ENCODE results near the gene TRAPPC14.
A peak's percentile ranks its signal among the peaks of the same experiment; 100 is the strongest.
"Not testable (repeated sequence)": the region's sequence is repeated elsewhere in the genome, so short reads cannot be mapped to it uniquely, and the experiment has no call there.

Gene TRAPPC14

DNA sequence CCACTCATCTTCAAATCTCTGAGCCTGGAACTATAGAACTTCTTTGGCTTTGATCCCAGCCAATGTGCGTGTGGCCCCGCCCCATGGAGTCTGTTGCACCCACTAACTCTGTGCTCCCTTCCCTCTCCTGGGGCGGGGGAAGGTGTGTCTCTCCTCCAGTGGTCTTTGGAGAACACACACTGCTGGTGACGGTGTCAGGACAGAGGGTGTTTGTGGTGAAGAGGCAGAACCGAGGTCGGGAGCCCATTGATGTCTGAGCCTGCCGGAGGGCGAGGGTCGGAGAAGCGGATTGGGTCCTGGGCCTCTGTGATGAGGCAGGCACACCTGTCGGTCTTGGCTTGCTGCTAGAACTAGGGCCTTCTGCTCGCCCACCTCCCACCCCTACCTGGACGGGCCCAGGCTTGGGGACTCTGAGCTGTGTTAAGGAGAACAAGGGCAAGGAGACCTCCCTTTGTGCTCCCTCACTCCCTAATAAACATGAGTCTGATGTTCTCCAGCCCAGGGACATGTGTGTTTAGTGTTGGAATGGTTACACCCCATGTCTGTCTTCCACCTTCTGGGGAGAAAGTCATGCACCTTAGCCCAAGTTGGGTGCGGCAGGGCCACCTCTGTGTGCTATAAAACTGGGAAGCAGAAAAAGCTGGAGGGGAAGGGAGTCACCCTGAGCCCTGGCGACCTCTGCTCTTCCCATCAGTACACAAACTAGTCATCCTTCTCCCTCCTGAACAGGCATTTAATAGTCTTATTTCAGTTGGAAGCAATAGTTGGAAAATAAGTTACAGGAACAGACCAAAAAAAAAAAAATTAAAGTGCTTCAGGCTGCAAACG, 4.6 kb downstream of the TRAPPC14 start:
- DNase-seq, result no peak

DNA sequence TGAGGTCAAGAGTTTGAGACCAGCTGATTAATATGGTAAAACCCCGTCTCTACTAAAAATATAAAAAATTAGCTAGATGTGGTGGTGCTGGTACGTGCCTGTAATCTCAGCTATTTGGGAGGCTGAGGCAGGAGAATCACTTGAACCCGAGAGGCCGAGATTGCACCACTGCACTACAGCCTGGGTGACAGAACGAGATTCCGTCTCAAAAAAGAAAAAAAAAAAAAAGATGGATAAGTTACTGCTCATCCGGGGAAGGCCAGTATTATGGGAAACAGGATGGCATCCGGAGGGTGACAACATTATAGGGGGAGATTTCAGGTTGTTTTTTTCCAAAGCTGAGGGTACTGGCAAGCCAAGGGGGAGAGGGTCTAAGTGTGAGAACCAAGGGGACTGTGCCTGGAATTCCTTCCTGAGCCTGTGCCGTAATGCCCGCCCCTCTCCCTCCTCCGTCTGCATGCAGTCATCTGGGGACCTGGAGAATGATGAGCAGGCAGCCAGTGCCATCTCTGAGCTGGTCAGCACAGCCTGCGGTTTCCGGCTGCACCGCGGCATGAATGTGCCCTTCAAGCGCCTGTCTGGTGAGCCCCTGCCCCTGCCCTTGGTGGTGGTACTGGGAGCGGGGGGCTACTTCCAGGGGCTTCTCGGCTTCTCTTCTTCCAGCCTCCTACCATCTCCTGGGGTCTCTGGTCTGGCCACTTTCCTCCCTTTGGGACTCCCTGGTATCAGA, 5.4 kb downstream of the TRAPPC14 start:
- no peak for DNase-seq

DNA sequence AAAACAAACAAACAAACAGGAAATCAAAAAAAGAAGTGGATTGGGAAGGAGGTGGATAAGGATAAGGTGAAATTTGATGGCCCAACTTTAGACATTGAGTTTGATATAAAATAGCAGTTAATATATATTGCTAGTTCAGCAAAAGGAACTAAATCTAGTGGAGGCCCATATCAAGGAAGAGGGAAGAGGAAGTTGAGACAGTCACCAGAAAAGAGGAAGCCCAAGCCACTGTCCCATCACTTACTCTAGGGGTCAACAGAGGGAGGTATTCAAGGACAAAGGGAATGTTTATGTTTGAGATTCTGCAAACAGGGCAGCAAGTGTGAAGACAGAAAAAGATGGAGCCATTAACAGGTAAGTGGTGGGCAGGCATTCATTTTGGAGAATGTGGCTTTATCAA, 6.1 kb downstream of the TRAPPC14 start:
- no peak for DNase-seq

- DNase-seq, result peak; percentile 99
These were observed 9.8 kb downstream of the TRAPPC14 start, which contains the start of gene LAMTOR4 for GRCh38 chr7:100148559-100149328. Gene LAMTOR4 (plus strand): TSS chr7:100148918. CDS start chr7:100148973, 55 bp downstream.

DNA sequence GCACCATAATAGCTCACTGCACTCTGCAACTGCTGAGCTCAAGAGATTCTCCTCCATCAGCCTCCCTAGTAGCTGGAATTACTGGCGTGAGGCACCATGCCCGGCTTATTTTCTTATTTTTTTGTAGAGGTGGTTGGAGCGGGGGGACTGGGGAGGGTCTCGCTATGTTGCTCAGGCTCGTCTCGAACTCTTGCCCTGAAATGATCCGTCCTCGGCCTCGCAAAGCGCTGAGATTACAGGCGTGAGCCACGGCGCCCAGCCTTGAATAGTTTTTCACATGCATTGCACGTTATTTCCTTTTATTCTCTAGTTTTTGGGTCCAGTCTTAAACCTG, 10.3 kb downstream of the TRAPPC14 start:
- DNase-seq, result no peak

GRCh38 chr7:100147278-100147677, 11.2 kb downstream of the TRAPPC14 start:
- no peak for DNase-seq

GRCh38 chr7:100146350-100146749, 12.2 kb downstream of the TRAPPC14 start:
- DNase-seq, result not testable (repeated sequence)

DNA sequence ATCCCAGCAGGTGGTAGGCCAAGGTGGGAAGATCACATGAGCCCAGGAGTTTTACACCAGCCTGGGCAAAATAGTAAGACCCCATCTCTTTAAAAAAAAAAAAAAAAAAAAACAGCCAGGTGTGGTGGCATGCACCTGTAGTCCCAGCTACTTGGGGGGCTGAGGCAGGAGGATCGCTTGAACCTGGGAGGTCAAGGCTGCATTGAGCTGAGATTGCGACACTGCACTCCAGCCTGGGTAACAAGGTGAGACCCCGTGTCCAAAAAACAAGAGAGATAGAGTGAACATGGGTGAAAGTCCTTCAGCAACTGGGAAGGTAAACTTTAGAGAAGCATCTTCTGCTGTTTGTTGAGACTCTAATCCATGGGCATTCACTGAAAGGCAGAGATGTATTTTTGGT, 16.1 kb downstream of the TRAPPC14 start:
- no peak for DNase-seq

GRCh38 chr7:100141555-100141949, 17.0 kb downstream of the TRAPPC14 start:
- DNase-seq, result no peak

DNA sequence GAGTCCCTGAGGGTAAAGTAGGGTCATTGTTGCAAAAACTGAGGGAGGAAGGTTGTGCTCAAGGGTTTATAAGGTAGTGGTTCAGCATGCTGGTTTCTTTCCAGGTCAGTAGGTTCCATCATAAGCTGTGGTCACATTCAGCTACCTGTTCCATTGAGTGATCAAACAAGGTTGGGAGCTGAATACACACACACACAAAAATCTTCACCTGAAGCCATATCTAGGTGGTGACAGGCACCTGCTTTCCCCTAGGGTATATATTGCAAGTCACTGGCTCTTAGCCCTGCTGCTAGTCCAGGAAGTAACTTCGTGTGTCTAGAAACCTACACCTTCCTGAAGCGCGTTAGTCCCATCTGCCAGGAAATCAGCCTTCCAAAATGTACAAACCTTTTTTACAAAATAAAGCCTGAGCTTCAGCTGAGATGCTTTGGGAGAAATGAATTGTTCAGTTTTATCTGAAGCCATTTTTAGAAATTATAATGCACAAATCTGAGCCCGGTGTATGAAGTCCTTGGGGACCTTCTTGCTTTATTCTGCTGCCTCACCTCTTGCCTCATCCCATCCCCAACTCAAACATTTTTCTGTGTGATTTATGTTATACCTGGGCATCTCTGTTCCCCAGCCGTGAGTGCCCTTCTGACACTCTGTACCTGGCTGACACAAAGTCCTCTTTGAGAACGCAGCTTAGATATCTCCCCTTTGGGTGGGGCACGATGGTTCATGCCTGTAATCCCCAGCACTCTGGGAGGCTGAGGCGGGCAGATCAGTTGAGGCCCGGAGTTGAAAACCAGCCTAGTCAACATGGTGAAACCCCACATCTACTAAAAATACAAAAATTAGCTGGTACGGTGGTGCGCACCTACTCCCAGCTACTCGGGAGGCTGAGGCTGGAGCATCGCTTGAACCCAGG, 20.4 kb downstream of the TRAPPC14 start:
- no peak for DNase-seq

GRCh38 chr7:100132697-100133151, 25.8 kb downstream of the TRAPPC14 start:
- DNase-seq, result peak; percentile 73 to 79

GRCh38 chr7:100132126-100132525, 26.4 kb downstream of the TRAPPC14 start:
- DNase-seq, result no peak

DNA sequence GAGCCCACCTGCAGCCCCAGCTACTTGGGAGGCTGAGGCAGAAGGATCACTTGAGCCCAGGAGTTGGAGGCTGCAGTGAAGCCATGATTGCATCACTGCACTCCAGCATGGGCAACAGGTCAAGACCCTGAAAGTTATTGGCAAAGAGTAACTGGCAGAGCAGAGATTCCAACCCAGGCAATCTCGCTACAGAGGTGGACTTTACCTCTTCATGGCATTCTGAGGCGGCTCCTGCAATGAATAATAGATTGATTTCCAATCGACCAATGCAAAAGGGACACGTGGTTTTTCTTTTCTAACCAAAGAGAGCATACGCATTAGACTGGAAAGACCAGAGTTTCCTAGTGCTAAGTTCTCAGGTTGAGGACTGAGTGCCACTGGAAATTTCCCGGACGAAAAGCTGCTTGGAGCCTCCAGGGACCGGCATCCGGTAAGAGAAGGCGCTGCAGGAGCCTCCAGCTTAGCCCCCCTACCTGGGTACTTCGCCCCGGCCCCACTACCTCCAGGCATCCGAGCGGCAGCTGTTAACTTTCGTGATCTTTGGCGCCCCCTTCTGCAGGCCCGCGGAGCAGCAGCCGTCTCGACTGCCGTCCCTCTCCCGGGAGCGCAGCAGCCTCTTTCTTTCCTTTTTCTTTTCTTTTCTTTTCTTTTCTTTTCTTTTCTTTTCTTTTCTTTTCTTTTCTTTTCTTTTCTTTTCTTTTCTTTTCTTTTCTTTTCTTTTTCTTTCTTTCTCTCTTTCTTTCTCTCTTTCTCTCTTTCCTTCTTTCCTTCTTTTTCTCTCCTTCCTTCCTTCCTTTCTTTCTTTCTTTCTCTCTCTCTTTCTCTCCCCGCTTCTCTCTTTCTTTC, 27.7 kb downstream of the TRAPPC14 start:
- peak; percentile 80 to 84 for DNase-seq

DNA sequence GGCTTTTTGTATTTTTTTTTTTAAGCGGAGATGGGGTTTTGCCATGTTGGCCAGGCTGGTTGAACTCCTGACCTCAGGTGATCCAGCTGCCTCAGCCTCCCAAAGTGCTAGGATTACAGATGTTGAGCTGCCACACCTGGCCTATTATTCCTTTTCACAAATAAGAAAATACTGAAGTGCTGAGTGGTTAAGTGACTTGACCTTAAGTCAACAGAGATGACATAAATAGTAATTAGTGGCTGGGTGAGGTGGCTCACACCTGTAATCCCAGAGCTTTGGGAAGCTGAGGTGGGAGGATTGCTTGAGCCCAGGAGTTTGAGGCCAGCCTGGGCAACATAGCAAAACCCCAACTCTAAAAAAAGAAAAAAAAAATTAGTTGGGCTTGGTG, 28.3 kb downstream of the TRAPPC14 start:
- not testable (repeated sequence) for DNase-seq

DNA sequence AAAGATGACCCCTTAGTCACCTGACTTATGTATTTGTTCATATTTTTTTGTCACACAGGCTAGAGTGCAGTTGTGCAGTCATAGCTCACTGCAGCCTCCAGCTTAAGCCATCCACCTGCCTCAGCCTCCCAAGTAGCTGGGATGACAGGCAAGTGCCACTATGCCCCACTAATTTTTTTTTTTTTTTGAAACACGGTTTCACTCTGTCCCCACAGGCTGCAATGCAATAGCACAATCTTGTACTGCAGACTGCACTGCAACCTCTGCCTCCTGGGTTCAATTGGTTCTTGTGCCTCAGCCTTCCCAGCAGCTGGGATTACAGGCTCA, 29.9 kb downstream of the TRAPPC14 start:
- no peak for DNase-seq

DNA sequence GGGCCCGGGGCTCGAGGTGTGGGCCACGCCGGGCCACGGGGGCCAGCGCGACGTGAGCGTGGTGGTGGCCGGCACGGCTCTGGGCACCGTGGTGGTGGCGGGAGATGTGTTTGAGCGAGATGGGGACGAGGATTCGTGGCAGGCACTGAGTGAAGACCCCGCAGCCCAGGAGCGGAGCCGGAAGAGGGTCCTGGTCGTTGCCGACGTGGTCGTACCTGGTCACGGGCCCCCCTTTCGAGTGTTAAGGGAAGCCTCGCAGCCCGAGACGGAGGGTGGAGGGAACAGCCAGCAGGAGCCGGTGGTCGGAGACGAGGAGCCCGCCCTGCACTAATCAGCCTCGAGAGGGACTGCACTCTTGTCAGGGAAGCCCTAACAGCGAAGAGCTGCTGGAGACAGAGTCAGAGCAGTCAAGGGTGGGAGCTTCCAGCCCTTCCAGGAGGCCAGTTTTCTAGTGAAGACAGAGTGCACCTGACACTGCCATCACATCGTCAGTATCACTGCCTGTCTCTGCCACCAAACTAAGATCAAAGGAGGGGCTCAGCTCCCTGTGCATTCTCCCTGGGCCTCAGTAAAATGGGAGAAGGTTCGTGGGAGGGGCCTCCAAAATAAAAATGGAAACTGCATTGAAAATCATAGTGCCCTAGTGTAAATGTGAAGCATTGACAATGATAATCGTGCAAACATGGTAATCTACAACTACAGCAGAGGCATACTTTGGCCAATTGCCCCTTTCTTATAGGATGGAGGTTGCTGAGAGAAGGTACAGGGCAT, 30.5 kb downstream of the TRAPPC14 start:
- DNase-seq, result peak in 1 of 2 donors; percentile 20

DNA sequence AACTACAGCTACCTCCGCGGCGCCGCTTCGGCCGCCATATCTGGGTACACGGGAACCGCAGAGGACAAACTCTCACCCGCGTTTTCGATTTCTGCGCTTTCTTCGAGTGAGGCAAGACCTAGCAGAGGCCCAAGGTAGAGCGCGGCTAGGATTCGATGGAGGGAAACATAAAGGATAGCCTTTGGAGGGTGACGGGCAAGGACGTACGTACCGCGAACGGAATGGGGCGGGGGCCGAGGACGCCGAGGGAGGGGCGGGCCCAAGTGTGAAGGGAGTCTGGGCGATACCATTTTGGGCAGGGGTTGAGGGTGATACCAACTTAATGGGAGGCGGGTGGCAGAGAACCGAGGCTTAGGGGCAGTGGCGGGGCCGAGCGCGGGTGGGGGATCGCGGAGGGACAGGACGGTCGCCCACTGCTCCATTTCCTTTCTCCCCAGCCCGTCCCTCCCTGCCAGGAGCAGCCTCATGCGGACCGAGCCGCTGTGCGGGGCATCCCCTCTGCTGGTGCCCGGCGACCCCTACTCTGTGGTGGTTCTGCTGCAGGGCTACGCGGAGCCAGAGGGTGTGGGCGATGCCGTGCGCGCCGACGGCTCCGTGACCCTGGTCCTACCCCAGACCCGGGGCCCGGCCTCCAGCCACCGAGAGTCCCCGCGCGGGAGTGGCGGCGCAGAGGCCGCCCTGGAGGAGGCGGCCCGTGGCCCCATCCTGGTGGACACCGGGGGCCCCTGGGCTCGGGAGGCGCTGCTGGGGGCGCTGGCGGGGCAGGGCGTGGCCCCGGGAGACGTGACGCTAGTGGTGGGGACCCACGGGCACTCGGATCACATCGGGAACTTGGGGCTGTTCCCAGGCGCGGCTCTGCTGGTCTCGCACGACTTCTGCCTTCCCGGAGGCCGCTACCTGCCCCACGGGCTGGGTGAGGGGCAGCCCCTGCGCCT, 31.3 kb downstream of the TRAPPC14 start, which contains the start of gene MBLAC1:
MBLAC1 (plus strand) TSS at position 37 of the 935 bp plus-strand sequence; CDS start at position 466, 429 bp downstream.
- peak; percentile 88 to 95 for DNase-seq

- DNase-seq, result no peak
These were observed 32.1 kb downstream of the TRAPPC14 start for GRCh38 chr7:100126239-100126930.
